Measurements from ENCODE around the gene MAT1A. TPM values are rescaled to one million over a fixed set of nuclear protein-coding genes. Genes with fewer than 3 reads are reported as not detected.

Gene MAT1A
- total and polyA plus RNA-seq, 2 of the 13 experiments (the other 11 are each of a cell fraction or from before 2014, with no cell fraction given): 57.1 to 76.9 TPM

DNA sequence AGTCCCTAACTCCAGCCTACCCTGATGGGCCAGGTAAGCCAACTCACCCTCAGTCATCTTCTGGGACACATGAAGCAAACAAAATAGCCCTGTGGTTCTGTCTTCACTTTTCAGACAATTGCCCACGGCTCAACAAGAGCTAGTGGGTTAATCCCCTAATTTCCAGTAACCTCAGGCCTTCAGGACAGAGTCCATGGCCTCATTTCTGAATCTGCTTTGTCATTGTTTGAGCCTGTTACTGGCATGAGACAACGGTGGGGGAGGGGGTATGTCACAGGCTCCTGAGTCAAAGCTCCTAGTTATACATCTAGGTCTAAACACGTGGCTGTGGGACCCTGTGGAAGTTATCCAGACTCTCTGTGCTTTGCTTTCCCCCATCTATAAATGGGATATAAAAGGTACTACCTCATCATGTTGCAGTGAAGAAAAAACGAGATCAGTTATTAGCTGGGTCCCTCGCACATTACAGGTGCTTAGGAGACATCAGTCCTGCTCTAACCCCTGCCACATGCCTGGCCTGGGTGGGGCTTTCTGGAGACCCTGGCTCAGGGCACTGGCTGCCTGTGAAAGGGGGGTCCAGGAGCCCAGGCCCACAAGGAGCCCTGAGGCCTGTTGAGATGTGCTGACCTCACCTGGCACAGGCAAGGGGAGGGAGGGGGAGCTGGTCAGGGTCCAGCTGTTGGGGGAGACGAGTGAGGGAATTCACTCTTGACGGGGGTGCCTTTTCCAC, 16.5 kb downstream of the MAT1A start (continued):
- TF ChIP-seq, protein P1, sequence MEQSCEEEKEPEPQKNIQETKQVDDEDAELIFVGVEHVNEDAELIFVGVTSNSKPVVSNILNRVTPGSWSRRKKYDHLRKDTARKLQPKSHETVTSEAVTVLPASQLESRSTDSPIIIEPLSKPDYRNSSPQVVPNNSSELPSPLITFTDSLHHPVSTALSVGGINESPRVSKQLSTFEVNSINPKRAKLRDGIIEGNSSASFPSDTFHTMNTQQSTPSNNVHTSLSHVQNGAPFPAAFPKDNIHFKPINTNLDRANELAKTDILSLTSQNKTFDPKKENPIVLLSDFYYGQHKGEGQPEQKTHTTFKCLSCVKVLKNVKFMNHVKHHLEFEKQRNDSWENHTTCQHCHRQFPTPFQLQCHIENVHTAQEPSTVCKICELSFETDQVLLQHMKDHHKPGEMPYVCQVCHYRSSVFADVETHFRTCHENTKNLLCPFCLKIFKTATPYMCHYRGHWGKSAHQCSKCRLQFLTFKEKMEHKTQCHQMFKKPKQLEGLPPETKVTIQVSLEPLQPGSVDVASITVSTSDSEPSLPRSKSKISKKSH (CRISPR knock-in tag; IDR thresholded peaks at IDR 0.05; ENCODE audit: borderline replicate concordance): no peak
- TF ChIP-seq NONO (IDR thresholded peaks at IDR 0.05) (no peak), NONO (CRISPR knock-in tag; conservative IDR thresholded peaks at IDR 0.05) (peak; percentile 41; the same call in 1 of the 2 replicates), NAIF1 (CRISPR knock-in tag; IDR thresholded peaks at IDR 0.05; ENCODE audit: borderline replicate concordance) (no peak), AGO1 (IDR thresholded peaks at IDR 0.05; ENCODE audit: low read depth, low read length, poor library complexity, severe bottlenecking) (no peak), ZC3H13 (CRISPR knock-in tag; IDR thresholded peaks at IDR 0.05) (no peak), ZNF619 (CRISPR knock-in tag; IDR thresholded peaks at IDR 0.05) (no peak), ZNF274 (CRISPR knock-in tag; IDR thresholded peaks at IDR 0.05) (no peak), GABPB1 (CRISPR knock-in tag; IDR thresholded peaks at IDR 0.05) (no peak; the same call in 1 of the 2 replicates)
- TF ChIP-seq, protein P2, sequence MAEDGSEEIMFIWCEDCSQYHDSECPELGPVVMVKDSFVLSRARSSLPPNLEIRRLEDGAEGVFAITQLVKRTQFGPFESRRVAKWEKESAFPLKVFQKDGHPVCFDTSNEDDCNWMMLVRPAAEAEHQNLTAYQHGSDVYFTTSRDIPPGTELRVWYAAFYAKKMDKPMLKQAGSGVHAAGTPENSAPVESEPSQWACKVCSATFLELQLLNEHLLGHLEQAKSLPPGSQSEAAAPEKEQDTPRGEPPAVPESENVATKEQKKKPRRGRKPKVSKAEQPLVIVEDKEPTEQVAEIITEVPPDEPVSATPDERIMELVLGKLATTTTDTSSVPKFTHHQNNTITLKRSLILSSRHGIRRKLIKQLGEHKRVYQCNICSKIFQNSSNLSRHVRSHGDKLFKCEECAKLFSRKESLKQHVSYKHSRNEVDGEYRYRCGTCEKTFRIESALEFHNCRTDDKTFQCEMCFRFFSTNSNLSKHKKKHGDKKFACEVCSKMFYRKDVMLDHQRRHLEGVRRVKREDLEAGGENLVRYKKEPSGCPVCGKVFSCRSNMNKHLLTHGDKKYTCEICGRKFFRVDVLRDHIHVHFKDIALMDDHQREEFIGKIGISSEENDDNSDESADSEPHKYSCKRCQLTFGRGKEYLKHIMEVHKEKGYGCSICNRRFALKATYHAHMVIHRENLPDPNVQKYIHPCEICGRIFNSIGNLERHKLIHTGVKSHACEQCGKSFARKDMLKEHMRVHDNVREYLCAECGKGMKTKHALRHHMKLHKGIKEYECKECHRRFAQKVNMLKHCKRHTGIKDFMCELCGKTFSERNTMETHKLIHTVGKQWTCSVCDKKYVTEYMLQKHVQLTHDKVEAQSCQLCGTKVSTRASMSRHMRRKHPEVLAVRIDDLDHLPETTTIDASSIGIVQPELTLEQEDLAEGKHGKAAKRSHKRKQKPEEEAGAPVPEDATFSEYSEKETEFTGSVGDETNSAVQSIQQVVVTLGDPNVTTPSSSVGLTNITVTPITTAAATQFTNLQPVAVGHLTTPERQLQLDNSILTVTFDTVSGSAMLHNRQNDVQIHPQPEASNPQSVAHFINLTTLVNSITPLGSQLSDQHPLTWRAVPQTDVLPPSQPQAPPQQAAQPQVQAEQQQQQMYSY (CRISPR knock-in tag; IDR thresholded peaks at IDR 0.05): no peak
- TF ChIP-seq, protein P3, sequence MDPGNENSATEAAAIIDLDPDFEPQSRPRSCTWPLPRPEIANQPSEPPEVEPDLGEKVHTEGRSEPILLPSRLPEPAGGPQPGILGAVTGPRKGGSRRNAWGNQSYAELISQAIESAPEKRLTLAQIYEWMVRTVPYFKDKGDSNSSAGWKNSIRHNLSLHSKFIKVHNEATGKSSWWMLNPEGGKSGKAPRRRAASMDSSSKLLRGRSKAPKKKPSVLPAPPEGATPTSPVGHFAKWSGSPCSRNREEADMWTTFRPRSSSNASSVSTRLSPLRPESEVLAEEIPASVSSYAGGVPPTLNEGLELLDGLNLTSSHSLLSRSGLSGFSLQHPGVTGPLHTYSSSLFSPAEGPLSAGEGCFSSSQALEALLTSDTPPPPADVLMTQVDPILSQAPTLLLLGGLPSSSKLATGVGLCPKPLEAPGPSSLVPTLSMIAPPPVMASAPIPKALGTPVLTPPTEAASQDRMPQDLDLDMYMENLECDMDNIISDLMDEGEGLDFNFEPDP (CRISPR knock-in tag; conservative IDR thresholded peaks at IDR 0.05): no peak
- TF ChIP-seq, protein P4, sequence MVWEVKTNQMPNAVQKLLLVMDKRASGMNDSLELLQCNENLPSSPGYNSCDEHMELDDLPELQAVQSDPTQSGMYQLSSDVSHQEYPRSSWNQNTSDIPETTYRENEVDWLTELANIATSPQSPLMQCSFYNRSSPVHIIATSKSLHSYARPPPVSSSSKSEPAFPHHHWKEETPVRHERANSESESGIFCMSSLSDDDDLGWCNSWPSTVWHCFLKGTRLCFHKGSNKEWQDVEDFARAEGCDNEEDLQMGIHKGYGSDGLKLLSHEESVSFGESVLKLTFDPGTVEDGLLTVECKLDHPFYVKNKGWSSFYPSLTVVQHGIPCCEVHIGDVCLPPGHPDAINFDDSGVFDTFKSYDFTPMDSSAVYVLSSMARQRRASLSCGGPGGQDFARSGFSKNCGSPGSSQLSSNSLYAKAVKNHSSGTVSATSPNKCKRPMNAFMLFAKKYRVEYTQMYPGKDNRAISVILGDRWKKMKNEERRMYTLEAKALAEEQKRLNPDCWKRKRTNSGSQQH (CRISPR knock-in tag; IDR thresholded peaks at IDR 0.05; ENCODE audit: low read depth): peak; percentile 70; the same call in 1 of the 2 replicates
- TF ChIP-seq, protein P5, sequence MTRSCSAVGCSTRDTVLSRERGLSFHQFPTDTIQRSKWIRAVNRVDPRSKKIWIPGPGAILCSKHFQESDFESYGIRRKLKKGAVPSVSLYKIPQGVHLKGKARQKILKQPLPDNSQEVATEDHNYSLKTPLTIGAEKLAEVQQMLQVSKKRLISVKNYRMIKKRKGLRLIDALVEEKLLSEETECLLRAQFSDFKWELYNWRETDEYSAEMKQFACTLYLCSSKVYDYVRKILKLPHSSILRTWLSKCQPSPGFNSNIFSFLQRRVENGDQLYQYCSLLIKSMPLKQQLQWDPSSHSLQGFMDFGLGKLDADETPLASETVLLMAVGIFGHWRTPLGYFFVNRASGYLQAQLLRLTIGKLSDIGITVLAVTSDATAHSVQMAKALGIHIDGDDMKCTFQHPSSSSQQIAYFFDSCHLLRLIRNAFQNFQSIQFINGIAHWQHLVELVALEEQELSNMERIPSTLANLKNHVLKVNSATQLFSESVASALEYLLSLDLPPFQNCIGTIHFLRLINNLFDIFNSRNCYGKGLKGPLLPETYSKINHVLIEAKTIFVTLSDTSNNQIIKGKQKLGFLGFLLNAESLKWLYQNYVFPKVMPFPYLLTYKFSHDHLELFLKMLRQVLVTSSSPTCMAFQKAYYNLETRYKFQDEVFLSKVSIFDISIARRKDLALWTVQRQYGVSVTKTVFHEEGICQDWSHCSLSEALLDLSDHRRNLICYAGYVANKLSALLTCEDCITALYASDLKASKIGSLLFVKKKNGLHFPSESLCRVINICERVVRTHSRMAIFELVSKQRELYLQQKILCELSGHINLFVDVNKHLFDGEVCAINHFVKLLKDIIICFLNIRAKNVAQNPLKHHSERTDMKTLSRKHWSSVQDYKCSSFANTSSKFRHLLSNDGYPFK (CRISPR knock-in tag; IDR thresholded peaks at IDR 0.05; ENCODE audit: borderline replicate concordance): no peak
- TF ChIP-seq, protein P6, sequence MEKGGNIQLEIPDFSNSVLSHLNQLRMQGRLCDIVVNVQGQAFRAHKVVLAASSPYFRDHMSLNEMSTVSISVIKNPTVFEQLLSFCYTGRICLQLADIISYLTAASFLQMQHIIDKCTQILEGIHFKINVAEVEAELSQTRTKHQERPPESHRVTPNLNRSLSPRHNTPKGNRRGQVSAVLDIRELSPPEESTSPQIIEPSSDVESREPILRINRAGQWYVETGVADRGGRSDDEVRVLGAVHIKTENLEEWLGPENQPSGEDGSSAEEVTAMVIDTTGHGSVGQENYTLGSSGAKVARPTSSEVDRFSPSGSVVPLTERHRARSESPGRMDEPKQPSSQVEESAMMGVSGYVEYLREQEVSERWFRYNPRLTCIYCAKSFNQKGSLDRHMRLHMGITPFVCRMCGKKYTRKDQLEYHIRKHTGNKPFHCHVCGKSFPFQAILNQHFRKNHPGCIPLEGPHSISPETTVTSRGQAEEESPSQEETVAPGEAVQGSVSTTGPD (CRISPR knock-in tag; IDR thresholded peaks at IDR 0.05): no peak

Data from HepG2 (cell line).